NCI-H2227 (cell line): Measurements from ENCODE around the gene MAB21L2.

Source experiments
- DNase-seq: peaks from one replicate; lab custom pipeline; 2025; ENCODE audit not compliant: unreplicated experiment; lab: John Stamatoyannopoulos, UW

MAB21L2 gene

DNA sequence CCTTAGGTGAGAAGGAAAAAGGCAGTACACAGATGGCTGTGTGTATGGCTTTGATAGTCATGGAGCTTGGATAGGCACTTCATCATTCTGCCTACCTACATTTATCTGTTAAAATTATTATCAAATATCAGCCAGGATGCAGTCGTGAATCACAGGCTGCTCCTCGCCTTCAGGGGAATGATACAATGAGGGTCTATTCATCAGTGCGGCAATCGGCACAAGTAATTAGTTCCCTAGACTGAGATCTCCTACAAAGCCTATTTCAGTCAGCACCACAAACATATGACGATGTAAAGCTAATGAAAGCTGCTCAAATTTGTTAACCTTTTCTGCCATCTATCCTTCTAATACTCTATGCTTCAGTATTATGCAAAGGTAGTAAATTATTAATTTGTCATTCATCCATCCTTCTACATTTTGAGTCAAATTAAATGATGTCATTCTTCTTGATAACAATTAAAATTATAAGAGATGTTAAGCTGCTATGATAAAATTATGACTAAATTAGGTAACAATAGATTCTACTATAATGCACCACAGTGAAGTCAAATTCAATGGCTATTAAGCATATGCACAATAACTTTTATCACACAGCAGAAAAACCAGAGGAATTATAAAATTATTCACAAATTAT, 19.0 kb downstream of the MAB21L2 start:
- DNase-seq, result no peak

DNA sequence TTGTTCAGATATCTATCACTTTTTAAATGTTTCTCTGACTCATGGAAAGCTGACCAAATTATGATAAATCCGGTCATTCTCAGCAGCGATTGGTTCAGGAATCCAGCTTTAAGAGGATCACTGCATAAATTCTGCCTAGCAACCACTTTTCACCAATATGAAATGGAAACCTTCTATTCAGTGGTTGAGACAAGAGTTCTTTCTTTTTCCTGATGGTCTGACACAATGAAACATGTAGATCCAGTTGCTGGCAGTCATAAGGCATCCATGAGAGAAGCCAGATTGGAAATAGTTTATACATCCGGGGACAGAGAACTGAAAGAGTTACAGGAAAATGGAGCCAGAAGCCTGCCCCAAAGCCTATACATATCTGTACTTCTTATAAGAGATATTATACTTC, 27.2 kb downstream of the MAB21L2 start:
- no peak for DNase-seq

DNA sequence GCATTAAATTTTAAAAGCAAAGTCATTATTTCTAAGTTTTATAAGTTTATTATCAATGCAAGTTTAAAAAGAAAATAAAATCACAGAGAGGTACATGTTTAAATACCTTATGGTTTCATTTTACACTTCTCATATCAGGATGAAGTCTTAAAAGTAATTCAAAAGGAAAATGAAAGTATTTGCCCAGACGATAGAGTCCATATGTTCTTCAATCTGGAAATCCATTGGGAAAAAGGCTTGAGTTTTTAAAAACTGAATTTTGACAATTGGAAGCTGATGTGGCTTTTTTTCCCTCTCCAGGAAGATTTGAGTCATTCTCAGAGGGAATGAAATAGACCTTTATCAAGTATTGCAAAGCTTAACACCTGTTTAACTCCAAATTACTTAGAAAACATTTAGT, 37.1 kb downstream of the MAB21L2 start:
- no peak for DNase-seq

DNA sequence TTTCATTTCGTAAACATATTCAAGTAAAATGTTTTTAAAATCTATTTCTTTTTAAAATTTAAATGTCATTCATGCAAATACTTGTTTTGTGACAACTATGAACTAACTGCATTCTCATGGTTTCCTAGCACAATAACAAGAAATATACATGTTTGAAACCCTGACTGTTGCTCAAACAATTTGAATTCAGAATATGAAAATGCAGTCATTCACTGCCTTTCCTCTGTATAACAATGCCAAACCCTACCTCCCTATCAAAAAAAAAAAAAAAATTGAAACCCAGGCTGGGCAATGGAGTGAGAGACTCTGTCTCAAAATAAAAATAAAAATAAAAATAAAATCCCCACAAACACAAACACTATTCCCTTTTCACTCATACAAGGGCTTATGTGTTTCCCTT, 42.1 kb downstream of the MAB21L2 start:
- DNase-seq, result no peak

DNA sequence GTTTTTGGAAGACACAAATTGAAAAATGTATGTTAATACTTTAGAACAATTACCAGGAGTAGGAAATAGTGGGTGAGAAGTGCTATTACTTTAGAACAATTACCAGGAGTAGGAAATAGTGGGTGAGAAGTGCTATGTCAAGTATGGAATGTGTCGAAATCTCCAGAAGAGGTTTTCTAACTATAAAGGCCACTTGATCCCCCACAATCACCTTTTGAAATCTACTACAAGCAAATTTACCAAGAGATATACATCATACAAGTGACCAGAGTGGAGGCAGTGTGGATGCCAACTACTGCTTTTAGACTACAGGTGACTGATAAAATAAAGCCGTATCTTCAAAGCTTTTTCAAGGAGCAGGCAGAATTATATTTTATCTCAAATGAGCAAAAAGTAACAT, 43.1 kb downstream of the MAB21L2 start:
- no peak for DNase-seq

DNA sequence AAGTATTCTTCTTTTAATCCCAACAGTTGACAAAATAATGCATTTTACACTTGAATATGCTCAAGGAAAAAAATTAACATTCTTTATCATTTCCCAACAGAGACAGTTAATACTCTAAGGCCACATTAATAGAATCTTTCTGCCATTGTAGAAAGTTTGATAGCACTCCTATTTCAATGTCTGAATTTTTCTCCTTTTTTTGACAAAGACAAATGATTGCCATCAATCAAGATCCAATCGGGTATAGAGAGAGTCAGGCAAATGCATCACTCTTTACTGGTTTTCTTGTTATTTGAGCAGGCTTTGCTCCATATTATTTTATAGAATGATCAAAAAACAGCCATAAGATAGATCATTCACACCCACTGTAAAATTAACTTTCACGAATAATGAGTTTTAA, 46.1 kb downstream of the MAB21L2 start:
- DNase-seq, result no peak

DNA sequence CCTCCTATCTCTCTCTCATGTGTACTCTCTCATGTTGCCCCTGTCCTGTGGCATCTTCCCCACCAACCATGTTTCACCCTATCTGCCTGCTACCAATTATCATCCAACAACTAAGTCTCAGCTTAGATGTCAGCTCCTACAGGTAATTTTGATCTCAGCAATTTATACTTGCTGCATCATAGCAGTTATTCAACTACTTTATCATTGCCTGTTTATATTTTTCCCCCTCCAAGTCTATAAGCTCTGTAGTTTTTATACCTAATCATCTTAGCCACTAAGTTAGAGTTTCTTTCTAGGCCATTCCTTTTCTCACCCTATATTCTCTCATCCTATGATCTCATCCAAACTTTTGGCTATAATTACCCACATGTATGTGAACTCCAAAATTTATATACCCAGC, 50.7 kb downstream of the MAB21L2 start:
- no peak for DNase-seq
